Lower leg skin (tissue), 3 donors: Measurements from ENCODE around the gene PRKCQ.

Experiments
- POLR2A ChIP-seq, 2 donors: fragments of 450-650 bp; IDR thresholded peaks; one replicate each; pipeline ENCODE4 v1.6.1; 2016 to 2017; ENCODE audit warnings: antibody characterized with exemption in 2 of 2, mild to moderate bottlenecking in 1 of 2, moderate library complexity in 1 of 2
- TF ChIP-seq, protein P1 (sequence below), 3 donors: fragments of 450-650 bp; IDR thresholded peaks; one replicate each; pipeline ENCODE4 v1.5.1; 2016; ENCODE audit warnings: antibody characterized with exemption in 3 of 3, mild to moderate bottlenecking in 3 of 3, moderate library complexity in 2 of 3

GRCh38 chr10:6579183-6579903, 733 bp downstream of the PRKCQ start:
- TF ChIP-seq, protein P1, sequence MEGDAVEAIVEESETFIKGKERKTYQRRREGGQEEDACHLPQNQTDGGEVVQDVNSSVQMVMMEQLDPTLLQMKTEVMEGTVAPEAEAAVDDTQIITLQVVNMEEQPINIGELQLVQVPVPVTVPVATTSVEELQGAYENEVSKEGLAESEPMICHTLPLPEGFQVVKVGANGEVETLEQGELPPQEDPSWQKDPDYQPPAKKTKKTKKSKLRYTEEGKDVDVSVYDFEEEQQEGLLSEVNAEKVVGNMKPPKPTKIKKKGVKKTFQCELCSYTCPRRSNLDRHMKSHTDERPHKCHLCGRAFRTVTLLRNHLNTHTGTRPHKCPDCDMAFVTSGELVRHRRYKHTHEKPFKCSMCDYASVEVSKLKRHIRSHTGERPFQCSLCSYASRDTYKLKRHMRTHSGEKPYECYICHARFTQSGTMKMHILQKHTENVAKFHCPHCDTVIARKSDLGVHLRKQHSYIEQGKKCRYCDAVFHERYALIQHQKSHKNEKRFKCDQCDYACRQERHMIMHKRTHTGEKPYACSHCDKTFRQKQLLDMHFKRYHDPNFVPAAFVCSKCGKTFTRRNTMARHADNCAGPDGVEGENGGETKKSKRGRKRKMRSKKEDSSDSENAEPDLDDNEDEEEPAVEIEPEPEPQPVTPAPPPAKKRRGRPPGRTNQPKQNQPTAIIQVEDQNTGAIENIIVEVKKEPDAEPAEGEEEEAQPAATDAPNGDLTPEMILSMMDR (IDR thresholded peaks at IDR 0.05): no peak
- TF ChIP-seq POLR2A (IDR thresholded peaks at IDR 0.05): no peak
